Left kidney (tissue), 2 donors: Measurements from ENCODE around the gene TOLLIP. TPM values are rescaled to one million over a fixed set of nuclear protein-coding genes. Genes with fewer than 3 reads are reported as not detected.

Experiments used
- DNase-seq: peaks from one replicate; pipeline ENCODE4 v3.0.0-alpha.2; 2013
- polyA plus RNA-seq: library from polyadenylated mRNA; unstranded; fragments of 120-200 nt; gene quantifications from one replicate; pipeline ENCODE4 v1.2.1, GENCODE V29; 2013; ENCODE audit not compliant: insufficient read length

TOLLIP gene
- polyA plus RNA-seq, 1 donor: 28.7 TPM

DNA sequence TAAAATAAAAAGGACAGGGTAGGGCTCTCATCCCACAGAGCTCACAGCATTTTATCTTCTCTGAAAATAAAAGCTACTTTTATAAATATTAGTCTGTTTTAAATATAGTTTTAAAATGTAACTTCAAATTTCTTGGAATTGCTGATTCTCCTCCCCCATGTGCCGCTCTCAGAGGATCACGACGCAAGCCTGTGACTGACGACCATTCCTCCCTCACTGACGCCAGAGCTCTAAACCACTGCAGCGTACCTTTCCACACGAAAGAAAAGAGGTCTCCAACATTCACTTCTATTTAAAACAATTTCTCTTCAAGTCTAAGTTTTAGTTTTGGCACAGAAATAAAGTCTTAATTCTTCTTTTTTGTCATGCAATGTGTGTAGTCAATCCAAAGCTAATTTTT is 9.3 kb downstream of the TOLLIP start:
- no peak for DNase-seq

GRCh38 chr11:1299621-1300020 is 9.8 kb downstream of the TOLLIP start:
- no peak for DNase-seq

- DNase-seq: peak; percentile 65
Measured at GRCh38 chr11:1298695-1299492, 10.5 kb downstream of the TOLLIP start.

GRCh38 chr11:1297576-1298473 is 11.6 kb downstream of the TOLLIP start:
- no peak for DNase-seq

DNA sequence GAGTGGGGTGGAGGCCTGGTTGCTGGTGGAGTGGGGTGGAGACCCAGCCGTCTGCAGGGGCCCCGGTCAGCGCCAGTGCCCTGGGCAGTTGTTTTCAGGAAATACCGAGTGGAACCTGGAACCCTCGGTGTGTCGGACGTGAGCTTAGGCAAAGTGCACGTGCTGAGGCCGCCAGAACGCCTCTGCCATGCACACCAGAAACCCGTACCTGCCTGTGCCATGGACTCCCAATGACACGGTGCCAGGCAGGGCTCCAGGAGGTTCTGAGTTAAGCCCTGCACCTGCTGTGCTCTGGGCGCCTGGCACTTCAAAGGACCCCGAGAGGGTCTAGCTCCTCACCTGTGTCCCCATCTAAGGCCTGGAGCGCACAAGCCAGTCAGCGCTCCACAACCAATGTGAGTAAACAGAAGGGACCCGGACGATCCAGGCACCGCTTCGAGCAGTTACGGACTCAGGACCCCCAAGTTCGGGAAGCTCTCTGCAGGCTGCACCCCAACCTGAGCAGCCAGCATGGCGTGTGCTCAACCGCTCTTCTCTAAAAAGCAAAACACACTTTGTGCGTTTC is 12.3 kb downstream of the TOLLIP start:
- no peak for DNase-seq

GRCh38 chr11:1296287-1296686 is 13.1 kb downstream of the TOLLIP start:
- DNase-seq: no peak

GRCh38 chr11:1295591-1295990 is 13.8 kb downstream of the TOLLIP start:
- DNase-seq: no peak

DNA sequence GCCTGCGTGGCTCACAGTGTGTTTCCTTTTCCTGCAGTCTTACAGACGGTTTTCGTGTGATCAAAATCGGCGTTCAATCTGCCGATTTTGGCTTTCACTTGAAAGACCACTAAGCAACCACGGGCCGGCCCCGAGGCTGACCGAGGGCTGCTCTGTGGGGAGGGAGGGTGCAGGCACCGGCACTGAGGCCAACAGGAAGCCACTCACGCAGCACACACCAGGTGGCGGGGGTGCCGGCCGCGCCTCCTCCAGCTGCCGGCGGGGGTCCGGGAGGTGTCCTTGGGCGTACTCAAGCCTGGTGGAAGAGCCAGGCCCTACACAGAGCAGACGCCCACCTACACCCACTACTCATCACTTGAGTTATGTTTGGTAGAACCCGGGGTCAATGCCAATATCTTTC is 14.3 kb downstream of the TOLLIP start:
- no peak for DNase-seq

DNA sequence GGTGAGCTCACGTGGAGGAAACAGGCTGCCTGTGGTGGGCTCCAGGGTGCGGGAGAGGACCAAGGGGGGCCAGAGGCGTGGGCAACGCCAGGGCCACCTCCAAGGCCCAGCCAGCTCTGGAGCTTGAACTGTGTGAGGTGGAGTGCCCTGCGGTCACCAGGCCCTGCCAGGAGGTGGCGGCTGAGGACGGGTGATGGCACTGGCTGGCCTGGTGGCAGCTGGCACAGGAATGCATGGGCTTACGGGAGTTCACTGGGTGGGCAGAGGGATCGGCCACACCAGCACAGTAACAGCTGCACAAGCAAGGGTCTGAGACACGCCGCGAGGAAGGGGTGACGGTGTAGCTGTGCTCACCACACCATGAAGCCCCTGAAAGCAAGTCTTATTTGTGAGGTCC is 15.8 kb downstream of the TOLLIP start:
- no peak for DNase-seq

- no peak for DNase-seq
Measured at GRCh38 chr11:1292644-1293618, 16.5 kb downstream of the TOLLIP start.

DNA sequence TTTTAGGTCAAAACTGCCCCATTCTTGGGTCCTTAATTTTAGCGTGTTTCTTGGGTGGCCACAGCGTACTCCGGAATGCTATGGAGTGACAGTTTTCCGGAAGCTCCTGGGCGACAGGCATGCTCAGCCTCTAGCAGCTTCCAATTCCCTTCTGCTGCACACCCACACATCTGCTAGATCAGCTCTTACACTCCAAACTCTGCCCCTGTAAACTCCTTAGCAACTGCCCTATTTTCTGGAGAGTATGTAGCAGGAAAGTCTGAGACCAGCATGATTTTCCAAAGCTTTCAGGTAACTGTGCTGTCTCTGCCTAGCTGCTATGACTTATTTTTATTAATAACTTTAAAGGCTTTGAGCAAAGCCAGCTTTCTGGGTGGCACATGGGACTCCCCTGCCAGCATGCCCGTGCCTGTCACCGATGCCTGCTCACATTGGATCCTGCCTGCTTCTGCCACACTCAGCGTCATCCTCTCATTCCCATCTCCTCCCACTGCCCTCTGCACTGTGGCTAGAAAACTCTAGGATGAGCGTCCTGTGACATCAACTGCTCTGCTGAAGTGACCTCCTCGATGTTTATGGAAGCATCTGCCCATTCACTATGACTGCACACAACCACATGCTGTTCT is 17.3 kb downstream of the TOLLIP start:
- no peak for DNase-seq

DNA sequence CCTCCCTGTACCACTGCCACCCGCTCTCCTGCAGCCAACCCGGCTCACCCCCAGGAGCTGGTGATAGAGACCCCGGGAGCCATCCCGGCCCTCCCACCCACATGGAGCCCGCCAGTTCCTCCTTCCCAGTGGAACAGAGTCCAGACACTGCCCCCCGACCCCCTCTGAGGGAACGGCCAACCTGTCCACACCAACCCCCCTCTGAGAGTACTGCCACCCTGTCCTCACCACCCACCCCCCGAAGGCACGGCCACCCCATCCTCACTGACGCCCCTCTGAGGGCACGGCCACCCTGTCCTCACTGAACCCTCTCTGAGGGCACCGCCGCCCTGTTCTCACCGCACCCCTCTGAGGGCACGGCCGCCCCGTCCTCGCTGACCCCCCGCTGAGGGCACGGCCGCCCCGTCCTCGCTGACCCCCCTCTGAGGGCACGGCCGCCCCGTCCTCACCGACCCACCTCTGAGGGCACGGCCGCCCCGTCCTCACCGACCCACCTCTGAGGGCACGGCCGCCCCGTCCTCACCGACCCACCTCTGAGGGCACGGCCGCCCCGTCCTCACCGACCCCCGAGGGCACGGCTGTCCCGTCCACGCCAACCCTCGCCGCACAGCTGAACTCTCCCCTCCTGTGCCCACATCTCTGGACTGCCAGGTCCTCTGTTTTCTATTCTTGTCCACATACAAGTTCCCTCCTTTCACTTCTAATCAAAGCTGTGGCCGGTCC is 18.0 kb downstream of the TOLLIP start:
- DNase-seq: no peak

GRCh38 chr11:1290052-1291040 is 19.1 kb downstream of the TOLLIP start:
- no peak for DNase-seq

GRCh38 chr11:1289211-1289935 is 20.1 kb downstream of the TOLLIP start:
- DNase-seq: no peak

- DNase-seq: no peak
Measured at GRCh38 chr11:1288426-1289151, 20.8 kb downstream of the TOLLIP start.

DNA sequence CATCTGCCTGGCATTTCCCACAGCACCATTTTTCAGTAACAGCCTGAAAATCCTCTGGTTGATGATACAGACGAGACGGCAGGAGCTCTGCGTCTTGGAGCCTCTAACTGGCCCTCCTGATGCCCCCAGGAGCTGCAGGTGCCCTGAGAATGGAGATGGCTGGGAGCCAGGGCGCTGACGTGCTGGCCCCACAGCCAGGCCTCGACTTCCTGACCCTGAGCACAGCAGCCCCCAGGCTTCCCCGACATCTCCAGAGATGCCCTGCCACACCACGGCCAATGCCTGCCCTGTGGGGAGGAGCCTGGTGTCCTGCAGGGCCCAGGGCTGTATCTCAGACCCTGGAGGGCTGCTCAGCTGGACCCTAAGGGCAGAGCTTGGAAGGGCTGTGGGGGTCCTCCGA is 21.5 kb downstream of the TOLLIP start:
- no peak for DNase-seq

- DNase-seq: no peak
Measured at GRCh38 chr11:1285876-1286275, 23.6 kb downstream of the TOLLIP start.

GRCh38 chr11:1285316-1285744 is 24.1 kb downstream of the TOLLIP start:
- DNase-seq: no peak
